GM21528 (cell line): Measurements from ENCODE around the gene HOXD13.

Experiments
- ATAC-seq: cut with Tn5 transposase; IDR thresholded peaks from one replicate; pipeline ENCODE4 v1.9.1; 2021; ENCODE audit warnings: mild to moderate bottlenecking, moderate library complexity; ENCODE audit not compliant: unreplicated experiment, low FRiP score

HOXD13 gene

DNA sequence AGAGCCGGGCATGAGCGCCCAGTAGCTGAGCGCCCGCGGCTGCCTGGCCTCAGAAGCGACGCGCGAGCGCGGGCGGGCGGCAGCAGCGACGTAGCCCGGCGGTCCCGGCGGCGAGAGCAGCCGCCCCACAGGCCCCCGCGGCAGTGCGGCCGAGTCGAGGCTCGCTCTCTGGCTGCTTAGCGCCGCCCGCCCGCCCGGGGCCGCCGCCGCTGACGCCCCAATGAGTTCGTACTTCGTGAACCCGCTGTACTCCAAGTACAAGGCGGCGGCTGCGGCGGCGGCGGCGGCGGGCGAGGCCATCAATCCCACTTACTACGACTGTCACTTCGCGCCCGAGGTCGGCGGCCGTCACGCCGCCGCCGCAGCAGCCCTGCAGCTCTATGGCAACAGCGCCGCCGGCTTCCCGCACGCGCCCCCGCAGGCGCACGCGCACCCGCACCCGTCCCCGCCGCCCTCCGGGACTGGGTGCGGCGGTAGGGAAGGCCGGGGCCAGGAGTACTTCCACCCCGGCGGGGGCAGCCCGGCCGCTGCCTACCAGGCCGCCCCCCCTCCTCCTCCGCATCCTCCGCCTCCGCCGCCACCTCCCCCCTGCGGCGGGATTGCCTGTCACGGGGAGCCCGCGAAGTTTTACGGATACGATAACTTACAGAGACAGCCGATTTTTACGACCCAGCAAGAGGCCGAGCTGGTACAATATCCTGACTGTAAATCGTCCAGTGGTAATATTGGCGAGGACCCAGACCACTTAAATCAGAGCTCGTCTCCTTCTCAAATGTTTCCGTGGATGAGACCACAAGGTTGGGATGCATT lies 37.8 kb downstream of the HOXD13 start:
- no peak for ATAC-seq

DNA sequence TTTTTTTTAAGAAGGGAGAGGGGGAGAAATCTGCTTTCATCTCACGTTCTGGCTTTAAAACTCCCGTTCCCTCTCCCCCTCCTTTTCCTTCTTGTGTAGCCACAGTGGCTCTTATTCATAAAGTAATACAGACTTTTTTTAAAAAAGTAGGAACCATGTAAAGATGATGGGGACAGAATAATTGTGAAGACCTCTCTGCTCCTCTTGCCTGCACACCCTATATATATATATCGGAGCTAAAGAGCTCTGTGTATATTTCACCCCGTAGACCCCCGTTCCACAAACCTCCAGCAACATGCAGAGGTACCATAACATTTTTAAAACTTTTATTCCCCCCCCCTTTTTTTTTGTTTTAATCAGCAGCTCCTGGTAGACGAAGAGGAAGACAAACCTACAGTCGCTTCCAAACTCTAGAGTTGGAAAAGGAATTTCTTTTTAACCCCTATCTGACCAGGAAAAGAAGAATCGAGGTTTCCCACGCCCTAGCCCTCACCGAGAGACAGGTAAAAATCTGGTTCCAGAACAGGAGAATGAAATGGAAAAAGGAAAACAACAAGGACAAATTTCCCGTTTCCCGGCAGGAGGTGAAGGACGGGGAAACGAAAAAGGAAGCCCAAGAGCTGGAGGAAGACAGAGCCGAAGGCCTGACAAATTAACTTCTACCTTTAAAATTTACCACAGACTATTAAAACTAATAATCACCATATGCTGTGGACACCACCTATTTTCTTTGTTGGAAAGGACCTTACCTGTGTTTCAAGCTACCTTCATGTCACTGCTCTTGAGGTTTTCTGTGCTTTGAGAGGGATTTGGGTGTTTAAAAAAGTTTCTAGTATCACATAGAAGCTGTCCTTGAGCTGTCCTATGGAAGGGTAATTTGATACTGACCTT lies 38.7 kb downstream of the HOXD13 start:
- ATAC-seq: no peak

DNA sequence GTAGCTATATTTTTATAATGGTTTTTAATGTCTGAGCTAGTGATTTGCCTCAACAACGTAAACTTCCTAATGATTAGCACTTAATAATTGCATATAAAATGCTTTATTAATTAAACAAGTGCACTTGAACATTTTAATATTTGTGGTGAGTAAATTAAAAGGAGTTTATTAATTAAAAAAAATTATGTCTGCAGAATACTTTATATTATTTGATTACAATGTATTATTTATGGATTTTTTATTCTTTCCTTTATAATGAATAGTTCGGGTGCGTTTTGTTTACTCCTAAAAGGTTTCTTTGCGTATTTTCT lies 39.3 kb downstream of the HOXD13 start:
- ATAC-seq: no peak

DNA sequence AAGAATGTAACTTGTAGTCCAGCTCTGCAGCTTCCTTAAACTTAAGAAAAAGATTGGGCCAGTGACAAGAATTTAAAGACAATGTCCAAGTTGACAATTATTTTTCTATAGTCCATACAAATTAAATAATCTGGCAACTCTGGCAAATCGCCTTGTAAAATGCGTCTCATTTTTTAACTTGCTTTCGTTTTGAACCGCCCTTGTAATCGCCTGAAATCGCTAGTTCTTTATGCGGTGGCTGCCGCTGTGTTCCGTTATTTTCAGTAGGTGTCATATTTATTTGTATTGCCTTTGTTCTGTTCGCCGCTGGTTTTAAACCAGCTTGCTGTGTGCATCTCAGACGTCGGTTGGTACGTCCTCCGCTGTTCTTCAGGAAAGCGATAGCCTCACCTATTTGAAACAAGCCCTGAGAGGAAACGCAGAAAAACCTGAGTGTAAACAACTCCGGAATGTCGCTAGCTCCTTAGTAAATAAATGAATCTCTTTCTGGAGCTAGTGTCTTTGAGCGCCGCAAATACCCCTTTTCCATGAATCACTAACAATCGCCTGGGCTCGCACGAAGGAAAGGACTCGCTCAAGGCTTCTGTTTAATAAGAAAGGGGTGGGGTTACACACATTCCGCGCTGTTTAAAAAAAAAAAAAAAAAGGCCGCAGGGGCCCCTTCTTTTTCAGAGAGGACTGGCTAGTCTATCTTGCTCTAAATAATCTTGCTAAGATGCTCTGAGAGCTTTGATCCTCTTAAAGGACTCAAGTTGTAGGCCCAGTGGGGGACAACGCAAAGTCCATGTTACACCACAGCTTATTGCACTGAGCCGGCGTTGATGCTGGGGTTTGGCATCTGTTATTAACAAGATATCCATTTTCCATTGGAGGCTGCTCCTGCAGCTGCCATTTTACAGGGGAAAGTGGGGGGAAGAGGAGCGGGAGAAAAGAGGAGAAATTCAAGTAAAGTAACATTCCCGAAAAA lies 40.0 kb downstream of the HOXD13 start:
- no peak for ATAC-seq

DNA sequence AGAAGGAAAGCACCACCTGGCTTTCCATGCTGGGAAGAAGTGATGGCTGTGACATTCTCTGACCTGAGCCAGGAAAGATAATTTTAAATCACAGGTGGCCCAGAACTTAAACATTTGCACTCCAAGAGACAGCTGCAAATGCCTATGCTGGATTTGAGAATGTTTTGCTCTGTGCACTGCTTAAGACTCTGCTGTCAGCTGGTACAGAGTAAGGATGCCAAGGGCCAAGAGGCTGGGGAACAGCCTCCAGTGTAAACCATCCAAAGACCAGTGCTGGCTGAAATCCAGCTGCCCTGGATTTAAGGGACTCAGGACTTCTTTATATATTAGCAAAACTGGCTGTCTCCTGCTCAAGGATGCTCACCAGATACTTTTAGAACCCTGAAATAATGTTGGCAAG lies 40.9 kb downstream of the HOXD13 start:
- ATAC-seq: no peak

DNA sequence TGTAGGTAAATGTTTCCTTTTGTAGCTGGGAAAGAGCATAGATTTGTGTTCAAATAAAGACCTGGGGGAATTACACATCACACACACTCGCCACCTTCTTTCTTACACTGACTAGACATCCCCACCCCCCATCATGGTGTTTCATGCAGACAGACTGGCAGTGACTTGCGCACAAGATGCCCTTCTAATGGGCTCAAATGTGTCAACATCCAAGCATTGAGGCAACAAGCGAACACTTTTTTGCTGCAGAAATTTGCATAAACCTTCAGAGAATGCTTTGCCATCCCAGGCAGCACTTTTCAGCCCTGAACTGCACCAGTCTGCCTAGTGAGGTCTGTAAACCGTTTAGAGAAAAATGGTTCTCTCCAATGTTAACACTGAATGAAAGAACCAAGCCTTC lies 41.5 kb downstream of the HOXD13 start:
- no peak for ATAC-seq

DNA sequence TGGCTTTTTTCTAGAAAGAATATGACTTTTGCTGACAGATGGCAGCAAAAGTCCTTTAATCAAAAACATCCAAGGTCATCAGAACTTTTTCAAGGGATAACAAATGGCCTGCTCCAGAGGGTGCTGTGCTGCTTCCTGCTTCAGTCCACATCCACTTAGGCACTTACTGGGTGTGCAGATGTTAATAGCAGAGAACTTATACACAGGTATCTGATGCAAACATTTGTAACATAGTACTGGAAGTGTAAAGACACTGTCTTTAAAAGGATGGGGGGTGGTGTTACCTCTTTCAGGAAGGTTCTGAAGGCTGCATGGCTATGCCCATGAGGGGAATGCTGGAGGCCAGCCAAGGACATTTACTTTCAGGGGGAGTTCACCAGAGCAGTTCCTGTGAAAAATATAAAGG lies 42.5 kb downstream of the HOXD13 start:
- ATAC-seq: no peak

DNA sequence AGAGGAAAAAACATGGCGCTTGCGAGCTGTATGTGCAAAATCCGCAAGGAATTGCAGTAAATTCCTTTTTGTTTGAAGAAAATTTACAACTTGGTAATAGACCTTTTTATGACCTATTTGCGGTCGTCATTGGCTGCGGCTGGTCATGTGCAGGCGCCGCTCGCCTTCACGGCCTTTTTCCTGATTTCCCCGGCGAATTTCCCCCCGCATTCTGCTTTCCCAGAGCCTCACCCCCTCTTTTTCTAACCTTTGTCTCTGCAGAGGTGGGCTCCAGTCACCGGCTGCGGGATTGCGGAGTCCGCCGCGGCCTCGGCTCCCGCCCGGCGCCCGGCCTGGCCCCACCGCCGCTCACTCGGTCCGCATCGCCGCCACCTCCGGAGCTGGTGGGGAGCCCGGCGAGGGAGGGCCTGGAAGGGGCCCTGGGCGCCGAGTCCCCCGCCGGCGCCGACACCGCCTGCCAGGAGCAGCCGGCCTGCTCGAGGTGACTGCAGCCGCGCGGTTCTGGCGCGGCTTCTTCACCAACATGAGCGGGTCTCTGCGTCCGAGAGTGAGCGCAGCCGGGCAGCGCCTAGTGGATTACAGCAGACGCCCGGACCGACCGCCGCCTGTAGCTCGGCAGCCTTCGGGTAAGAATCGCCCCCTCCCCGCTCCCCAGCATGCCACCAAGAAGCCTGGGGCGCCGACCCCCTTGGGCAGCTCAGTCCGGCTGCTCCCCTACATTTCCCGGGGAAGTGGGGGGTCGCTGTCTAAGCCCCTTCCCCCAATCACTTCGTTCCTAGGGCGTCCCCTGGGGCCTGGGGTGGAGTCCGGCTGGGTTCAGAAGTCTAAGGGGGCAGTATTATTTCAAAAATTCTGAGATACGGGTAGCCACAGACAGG lies 44.1 kb downstream of the HOXD13 start:
- ATAC-seq: no peak

DNA sequence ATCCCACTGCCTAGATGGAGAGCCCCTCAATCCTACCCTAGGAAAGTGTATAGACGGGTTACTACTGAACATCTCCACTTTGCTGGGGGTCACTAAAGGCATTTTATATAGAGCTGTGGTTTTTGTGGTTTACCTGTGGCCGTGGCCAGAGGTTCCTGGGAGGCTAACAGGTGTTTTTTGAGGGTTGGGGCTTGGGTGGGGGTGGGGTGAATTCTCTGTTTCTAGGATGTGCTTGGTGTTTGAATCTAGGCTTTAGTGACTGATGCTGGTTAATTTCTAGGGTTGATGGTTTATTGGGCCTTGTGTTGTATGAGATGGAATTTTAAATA lies 44.7 kb downstream of the HOXD13 start:
- ATAC-seq: no peak

DNA sequence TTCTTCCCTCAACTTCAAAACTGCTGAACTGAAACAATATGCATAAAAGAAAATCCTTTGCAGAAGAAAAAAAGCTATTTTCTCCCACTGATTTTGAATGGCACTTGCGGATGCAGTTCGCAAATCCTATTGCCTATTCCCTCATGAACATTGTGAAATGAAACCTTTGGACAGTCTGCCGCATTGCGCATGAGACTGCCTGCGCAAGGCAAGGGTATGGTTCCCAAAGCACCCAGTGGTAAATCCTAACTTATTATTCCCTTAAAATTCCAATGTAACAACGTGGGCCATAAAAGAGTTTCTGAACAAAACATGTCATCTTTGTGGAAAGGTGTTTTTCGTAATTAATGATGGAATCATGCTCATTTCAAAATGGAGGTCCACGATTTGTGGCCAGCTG lies 45.4 kb downstream of the HOXD13 start:
- no peak for ATAC-seq

DNA sequence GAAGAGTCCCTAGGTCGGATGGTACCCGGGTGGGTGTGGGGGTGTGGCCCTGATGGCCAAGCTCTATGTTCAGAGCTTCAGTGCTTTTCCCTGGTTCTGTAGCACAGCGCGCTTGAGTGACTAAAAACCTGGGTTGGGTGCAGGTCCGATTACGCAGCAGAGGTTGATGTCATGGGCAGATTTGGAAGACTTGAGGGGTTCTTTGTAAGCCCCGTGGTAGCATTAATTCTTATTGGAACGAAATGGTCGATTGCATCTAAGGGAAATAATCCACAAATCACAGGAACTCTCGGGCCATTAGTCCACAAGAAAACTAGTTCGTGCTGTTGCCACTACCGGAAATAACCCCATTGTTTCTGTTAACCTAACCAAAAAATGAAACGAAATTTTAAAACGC lies 46.0 kb downstream of the HOXD13 start:
- no peak for ATAC-seq

DNA sequence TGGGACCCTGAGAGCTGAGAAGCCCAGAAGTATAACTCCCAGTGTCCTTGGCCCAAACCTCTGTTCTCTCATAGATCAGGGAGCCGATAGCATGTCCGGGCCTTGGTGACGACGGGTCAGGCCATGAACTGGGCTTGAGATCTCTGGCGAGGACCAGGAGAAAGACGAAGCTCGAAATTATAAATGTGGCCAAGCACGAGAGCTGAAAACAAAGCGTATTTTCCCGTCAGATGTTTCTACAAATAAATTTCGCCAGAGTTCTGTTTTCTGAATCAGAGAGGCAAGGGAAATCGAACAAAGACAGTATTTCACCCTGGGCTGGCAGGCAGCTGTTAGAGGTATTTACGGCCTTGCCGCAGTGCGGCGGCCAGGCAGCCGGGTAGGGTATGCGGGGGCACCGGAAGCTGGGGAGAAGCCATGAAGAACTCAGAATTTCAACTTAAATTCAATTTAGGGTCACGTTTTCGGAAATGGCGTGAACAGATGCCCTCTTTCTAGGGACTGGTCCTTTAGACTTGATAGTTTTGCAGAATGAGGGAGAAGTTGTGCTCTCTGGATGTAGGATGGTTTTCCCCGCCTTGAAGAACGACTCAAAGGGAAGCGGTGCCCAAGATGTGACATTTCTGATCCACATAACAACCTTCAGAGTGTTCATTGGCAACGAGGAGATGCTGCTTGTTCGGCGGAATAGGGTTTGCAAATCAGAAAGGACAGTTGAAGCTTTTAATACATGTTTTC lies 46.6 kb downstream of the HOXD13 start:
- no peak for ATAC-seq

DNA sequence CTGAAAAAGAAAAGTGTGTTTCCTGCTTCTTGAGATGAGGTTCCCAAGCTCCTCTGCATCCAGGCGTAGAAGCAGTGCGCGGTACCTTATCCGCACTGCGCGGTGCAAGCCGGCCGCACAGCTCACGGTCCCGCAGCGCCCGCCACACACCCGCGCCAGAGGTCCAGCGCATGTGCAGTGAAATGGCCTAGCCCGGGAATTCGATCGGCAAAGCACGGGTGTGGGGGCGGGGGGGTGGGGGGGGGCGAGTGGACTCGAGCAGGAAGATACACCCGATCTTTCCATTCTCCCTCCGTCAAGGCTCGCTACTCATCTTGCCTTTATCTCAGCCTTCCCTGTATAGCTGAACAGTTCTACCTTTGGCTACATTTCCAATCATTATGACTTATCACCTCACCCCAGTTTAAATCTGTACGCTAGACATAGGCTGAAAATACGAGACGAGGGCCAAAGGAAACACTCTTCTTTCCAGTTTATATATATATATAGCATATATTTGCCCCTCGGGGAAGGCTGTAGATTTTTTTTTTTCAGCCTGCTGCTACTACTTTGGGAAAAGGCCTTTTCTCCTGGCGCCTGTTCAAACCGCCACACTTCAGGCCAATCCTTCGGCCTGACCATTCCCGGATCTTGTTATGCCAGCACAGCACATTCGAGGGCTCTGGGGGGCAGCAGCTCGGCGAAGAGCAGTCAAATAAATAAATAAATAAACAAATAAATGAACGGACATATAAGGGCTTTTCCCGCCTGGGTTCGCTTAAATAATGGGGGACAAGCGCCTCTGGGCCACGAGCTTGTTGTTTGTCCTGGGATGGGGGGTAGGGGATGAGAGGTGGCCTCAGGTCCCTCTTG lies 47.4 kb downstream of the HOXD13 start:
- no peak for ATAC-seq

DNA sequence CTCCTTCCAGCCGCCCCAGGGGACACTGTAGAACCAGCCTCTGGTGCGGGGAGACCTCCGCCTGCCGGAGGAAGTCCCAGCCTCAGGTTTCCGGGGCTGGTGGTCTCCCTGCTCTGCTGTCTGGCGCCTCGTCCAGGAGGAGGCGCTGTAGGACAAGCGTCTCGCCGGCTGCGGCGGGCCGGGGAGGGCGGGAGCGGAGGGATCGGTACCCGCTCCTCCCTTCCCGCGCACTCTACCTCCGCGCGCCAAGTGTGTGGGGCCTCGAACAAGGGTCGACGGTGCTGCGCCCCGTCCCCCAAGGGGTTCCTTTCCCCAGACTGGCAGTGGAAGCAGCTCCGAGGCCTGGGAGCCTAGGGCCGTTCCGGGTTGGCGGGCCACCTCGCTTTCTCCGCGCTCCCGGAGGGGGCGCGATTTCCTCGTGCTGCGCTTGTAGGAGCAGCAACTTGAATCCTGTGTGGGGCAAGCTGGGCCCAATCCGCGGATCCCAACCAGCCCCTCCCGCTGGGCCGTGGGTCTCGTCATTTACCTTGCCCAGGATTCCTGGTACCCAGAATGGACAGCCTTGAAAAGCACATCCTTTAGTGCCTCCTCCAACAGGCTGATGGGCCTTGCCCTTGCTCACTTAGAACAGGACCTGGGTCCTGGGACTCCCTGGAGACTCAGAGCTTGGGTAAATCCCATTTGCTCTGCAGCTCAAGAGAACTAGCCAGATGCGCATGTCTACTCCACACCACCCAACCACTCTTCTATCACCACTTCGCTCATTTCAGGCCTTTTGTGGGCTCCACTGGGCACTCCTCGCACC lies 48.2 kb downstream of the HOXD13 start:
- peak; percentile 95 for ATAC-seq

DNA sequence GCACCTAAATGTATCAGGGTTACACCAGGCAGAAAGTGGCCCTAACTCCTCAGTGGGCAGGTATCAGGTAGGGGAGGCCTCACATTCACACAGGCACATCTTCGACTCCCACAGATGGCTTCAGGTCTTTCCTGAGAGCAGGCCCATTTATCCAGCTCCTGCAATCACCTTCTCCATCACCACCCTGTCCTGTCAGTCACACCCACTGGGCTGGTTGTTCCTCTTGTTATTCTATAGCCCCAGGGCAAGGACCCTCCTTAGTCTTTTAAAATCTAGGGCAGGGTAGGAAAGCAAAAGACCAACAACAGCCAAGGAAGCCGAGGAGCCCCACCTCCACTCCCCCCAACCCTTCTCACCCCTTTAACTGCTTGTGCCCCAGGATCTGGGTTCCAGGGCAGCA lies 49.8 kb downstream of the HOXD13 start:
- no peak for ATAC-seq
